ENCODE measurements around the gene PCBP3. TPM values are rescaled to one million over a fixed set of nuclear protein-coding genes. Genes with fewer than 3 reads are reported as not detected.

PCBP3 gene
- total and polyA plus RNA-seq, 2 of the 13 experiments (the other 11 are each of a cell fraction or from before 2014, with no cell fraction given), result not detected

DNA sequence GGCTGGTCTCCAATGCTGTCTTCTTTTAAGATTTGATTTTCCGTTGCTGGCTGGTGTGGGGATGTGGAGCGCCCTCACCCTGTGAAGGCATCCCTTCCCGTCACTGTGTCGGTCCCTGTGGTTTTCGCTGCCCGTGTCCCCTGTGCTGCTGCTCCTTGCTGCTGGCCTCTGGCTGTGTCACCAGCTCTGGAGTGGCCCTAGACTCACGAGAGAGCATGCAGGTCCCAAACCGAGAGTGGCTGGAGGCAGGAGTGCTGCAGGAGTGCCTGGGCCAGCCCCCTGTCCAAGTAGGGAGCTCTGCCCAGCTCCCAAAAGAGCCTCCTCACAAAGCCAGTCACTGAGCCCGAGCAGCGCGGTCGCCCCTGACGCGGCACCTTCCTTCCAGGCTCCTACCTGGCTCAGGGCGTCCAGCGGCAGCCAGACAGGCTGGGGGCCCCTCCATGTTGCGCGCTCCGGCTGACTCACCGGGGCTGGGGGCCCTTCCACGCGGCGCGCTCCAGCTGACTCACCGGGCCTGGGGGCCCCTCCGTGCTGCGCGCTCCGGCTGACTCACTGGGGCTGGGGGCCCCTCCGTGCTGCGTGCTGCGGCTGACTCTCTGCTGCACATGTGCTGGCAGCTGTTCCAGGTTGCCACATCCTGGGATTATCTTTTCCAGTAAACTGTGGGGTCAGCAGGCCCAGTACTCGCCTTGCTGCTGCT, 231.3 kb downstream of the PCBP3 start (continued):
- TF ChIP-seq ZNF800 (CRISPR knock-in tag; IDR thresholded peaks at IDR 0.05) (0 out of 2 replicates have a peak, but pooled peaks have one; percentile 25), ZNF549 (CRISPR knock-in tag; IDR thresholded peaks at IDR 0.05) (no peak), PBX3 (CRISPR knock-in tag; IDR thresholded peaks at IDR 0.05; ENCODE audit: borderline replicate concordance) (no peak), GABPB1 (CRISPR knock-in tag; IDR thresholded peaks at IDR 0.05) (peak; percentile 64; the same call in 1 of the 2 replicates), ZNF691 (CRISPR knock-in tag; IDR thresholded peaks at IDR 0.05; ENCODE audit: borderline replicate concordance, low read depth) (no peak), ZNF879 (CRISPR knock-in tag; IDR thresholded peaks at IDR 0.05) (no peak), ZNF614 (CRISPR knock-in tag; IDR thresholded peaks at IDR 0.05; ENCODE audit: borderline replicate concordance) (no peak), FOSL2 (CRISPR knock-in tag; IDR thresholded peaks at IDR 0.05) (peak; percentile 94), U2AF2 (IDR thresholded peaks at IDR 0.05; ENCODE audit: low read depth, low read length) (no peak), HDAC1 (CRISPR knock-in tag; IDR thresholded peaks at IDR 0.05) (peak; percentile 53; the same call in 1 of the 2 replicates), SKI (IDR thresholded peaks at IDR 0.05; ENCODE audit: partially characterized antibody) (peak; percentile 35), JUND (CRISPR knock-in tag; IDR thresholded peaks at IDR 0.05) (0 out of 2 replicates have a peak, but pooled peaks have one; percentile 44), MIXL1 (CRISPR knock-in tag; IDR thresholded peaks at IDR 0.05) (no peak), GATAD1 (CRISPR knock-in tag; IDR thresholded peaks at IDR 0.05) (no peak), ARID5B (CRISPR knock-in tag; IDR thresholded peaks at IDR 0.05) (peak; percentile 25; the same call in 1 of the 2 replicates), SAP130 (CRISPR knock-in tag; IDR thresholded peaks at IDR 0.05; ENCODE audit: low read depth) (peak; percentile 42; the same call in 1 of the 2 replicates)
- TF ChIP-seq, protein P1, sequence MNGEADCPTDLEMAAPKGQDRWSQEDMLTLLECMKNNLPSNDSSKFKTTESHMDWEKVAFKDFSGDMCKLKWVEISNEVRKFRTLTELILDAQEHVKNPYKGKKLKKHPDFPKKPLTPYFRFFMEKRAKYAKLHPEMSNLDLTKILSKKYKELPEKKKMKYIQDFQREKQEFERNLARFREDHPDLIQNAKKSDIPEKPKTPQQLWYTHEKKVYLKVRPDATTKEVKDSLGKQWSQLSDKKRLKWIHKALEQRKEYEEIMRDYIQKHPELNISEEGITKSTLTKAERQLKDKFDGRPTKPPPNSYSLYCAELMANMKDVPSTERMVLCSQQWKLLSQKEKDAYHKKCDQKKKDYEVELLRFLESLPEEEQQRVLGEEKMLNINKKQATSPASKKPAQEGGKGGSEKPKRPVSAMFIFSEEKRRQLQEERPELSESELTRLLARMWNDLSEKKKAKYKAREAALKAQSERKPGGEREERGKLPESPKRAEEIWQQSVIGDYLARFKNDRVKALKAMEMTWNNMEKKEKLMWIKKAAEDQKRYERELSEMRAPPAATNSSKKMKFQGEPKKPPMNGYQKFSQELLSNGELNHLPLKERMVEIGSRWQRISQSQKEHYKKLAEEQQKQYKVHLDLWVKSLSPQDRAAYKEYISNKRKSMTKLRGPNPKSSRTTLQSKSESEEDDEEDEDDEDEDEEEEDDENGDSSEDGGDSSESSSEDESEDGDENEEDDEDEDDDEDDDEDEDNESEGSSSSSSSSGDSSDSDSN (CRISPR knock-in tag; IDR thresholded peaks at IDR 0.05), result peak; percentile 25; the same call in 1 of the 2 replicates

Data from HepG2 (cell line).